NCI-H187 treated with DMSO at 0.1 percent for 48 hours (cell line): ENCODE results near the gene TMA7B.
A peak's percentile ranks its signal among the peaks of the same experiment; 100 is the strongest.
"Not testable (repeated sequence)": the region's sequence is repeated elsewhere in the genome, so short reads cannot be mapped to it uniquely, and the experiment has no call there.

Source experiments
- DNase-seq: peaks from one replicate; lab custom pipeline; 2025; lab: John Stamatoyannopoulos, UW

Gene TMA7B

GRCh38 chr22:39932918-39933649 lies 27.1 kb upstream of the TMA7B start:
- no peak for DNase-seq

- no peak for DNase-seq
Measured at GRCh38 chr22:39933741-39934140, 26.5 kb upstream of the TMA7B start.

- no peak for DNase-seq
Measured at GRCh38 chr22:39935116-39935515, 25.1 kb upstream of the TMA7B start.

GRCh38 chr22:39935612-39936011 lies 24.6 kb upstream of the TMA7B start:
- DNase-seq: no peak

GRCh38 chr22:39936523-39937145 lies 23.6 kb upstream of the TMA7B start:
- no peak for DNase-seq

GRCh38 chr22:39937906-39938305 lies 22.3 kb upstream of the TMA7B start:
- DNase-seq: no peak

GRCh38 chr22:39938509-39939111 lies 21.6 kb upstream of the TMA7B start:
- no peak for DNase-seq

GRCh38 chr22:39939830-39940229 lies 20.4 kb upstream of the TMA7B start:
- DNase-seq: no peak

- no peak for DNase-seq
Measured at GRCh38 chr22:39940757-39941305, 19.4 kb upstream of the TMA7B start.

- peak; percentile 11 for DNase-seq
Measured at GRCh38 chr22:39941601-39942000, 18.6 kb upstream of the TMA7B start.

- no peak for DNase-seq
Measured at GRCh38 chr22:39942439-39943230, 17.6 kb upstream of the TMA7B start.

GRCh38 chr22:39943337-39943736 lies 16.9 kb upstream of the TMA7B start:
- no peak for DNase-seq

- DNase-seq: no peak
Measured at GRCh38 chr22:39943953-39944872, 16.0 kb upstream of the TMA7B start.

GRCh38 chr22:39946126-39946502 lies 14.1 kb upstream of the TMA7B start:
- no peak for DNase-seq

GRCh38 chr22:39946503-39947219 lies 13.5 kb upstream of the TMA7B start:
- DNase-seq: no peak

- peak; percentile 58 for DNase-seq
Measured at GRCh38 chr22:39947220-39948216, 12.7 kb upstream of the TMA7B start.

- DNase-seq: no peak
Measured at GRCh38 chr22:39949964-39950737, 10.0 kb upstream of the TMA7B start.

- not testable (repeated sequence) for DNase-seq
Measured at GRCh38 chr22:39951603-39952293, 8.4 kb upstream of the TMA7B start.
